ENCODE measurements around the gene WDR1.

WDR1 gene

DNA sequence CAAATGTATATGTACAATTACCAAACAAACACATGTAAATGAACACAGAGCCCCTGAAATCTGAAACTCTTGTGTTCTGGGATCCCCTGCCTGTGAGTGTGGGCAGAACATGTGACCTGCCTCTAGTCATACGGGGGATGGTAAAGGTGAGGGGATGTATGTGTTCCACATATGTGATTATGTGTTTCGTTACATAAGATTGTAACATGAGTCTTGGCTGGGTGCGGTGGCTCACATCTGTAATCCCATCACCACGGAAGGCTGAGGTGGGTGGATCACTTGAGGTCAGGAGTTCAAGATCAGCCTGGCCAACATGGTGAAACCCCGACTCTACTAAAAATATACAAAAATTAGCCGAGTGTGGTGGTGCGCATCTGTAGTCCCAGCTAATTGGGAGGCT, 58.2 kb downstream of the WDR1 start:
- TF ChIP-seq CTCF (IDR thresholded peaks at IDR 0.05; ENCODE audit: low read depth, low read length): no peak
- DNase-seq (ENCODE audit: extremely low read depth, low read depth): no peak

- DNase-seq (ENCODE audit: extremely low read depth, low read depth): no peak
- TF ChIP-seq CTCF (IDR thresholded peaks at IDR 0.05; ENCODE audit: low read depth, low read length): no peak
Observed at GRCh38 chr4:10057023-10057395, 59.6 kb downstream of the WDR1 start.

GRCh38 chr4:10056334-10057022, 60.1 kb downstream of the WDR1 start:
- DNase-seq (ENCODE audit: extremely low read depth, low read depth): no peak
- TF ChIP-seq CTCF (IDR thresholded peaks at IDR 0.05; ENCODE audit: low read depth, low read length): no peak

DNA sequence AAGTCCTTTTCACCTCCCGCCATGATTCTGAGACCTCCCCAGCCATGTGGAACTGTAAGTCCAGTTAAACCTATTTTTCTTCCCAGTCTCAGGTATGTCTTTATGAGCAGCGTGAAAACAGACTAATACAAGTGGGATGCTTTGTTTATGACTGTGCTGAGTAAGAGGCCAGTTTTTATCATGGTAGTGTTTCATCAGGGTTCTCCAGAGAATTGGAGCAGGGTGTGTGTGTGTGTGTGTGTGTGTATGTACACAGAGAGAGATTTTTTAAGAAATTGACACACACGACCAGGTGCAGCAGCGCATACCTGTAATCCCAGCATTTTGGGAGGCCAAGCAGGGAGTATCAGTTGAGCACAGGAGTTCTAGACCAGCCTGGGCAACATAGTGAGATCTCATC, 60.7 kb downstream of the WDR1 start:
- DNase-seq (ENCODE audit: extremely low read depth, low read depth): no peak
- TF ChIP-seq CTCF (IDR thresholded peaks at IDR 0.05; ENCODE audit: low read depth, low read length): no peak

DNA sequence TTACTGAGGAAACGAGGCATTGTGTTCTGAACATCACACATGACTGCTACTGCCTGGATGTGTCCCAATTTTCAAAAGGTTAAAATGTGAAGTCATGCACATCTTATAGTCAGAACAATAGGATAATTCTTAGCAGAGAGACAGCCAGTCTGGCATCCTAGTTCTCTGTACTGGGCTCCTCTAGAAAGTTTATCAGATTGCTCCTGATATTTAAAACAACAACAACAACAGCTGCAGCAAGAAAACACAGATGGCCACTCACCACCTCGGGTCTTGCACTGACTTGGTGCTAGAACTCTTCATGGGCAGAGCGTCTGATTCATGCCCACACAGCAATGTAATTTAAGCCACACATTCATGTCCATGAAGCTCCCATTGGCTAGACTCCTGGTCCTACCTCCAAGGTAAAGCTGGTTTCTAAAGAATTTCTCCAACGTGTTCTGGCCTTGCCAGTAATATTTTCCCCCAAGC, 62.0 kb downstream of the WDR1 start:
- no peak for TF ChIP-seq CTCF (IDR thresholded peaks at IDR 0.05; ENCODE audit: low read depth, low read length)
- no peak for DNase-seq (ENCODE audit: extremely low read depth, low read depth)

GRCh38 chr4:10053635-10054453, 62.8 kb downstream of the WDR1 start:
- no peak for TF ChIP-seq CTCF (IDR thresholded peaks at IDR 0.05; ENCODE audit: low read depth, low read length)
- DNase-seq (ENCODE audit: extremely low read depth, low read depth): no peak

- no peak for DNase-seq (ENCODE audit: extremely low read depth, low read depth)
- TF ChIP-seq CTCF (IDR thresholded peaks at IDR 0.05; ENCODE audit: low read depth, low read length): no peak
Observed at GRCh38 chr4:10051517-10052135, 65.0 kb downstream of the WDR1 start.
